Epithelial cell of proximal tubule (primary cell): ENCODE results near the gene GTF3C6. TPM values are rescaled to one million over a fixed set of nuclear protein-coding genes. Genes with fewer than 3 reads are reported as not detected.
"Not testable (repeated sequence)": the region's sequence is repeated elsewhere in the genome, so short reads cannot be mapped to it uniquely, and the experiment has no call there.

Experiments used
- DNase-seq: peaks from one replicate; pipeline ENCODE4 v3.0.0-alpha.2; 2011; ENCODE audit warnings: low read depth
- H3K4me3 ChIP-seq: 2 replicates; pipeline ENCODE4 v1.5.1; 2011; ENCODE audit warnings: low read depth, mild to moderate bottlenecking, low read length
- total RNA-seq: library from RNA; depleted of rRNA; stranded (reverse); fragments of >200 nt; gene quantifications from 2 replicates; pipeline ENCODE4 v1.2.3, GENCODE V29; 2015
- TF ChIP-seq, protein P1 (sequence below): conservative IDR thresholded peaks from 2 replicates; pipeline ENCODE4 v1.5.1; 2012; ENCODE audit warnings: low read depth, mild to moderate bottlenecking, low read length

The GTF3C6 gene
- total RNA-seq, 1 donor from 2014 or later: 85.0 TPM

- DNase-seq: peak; percentile 96
- TF ChIP-seq, protein P1, sequence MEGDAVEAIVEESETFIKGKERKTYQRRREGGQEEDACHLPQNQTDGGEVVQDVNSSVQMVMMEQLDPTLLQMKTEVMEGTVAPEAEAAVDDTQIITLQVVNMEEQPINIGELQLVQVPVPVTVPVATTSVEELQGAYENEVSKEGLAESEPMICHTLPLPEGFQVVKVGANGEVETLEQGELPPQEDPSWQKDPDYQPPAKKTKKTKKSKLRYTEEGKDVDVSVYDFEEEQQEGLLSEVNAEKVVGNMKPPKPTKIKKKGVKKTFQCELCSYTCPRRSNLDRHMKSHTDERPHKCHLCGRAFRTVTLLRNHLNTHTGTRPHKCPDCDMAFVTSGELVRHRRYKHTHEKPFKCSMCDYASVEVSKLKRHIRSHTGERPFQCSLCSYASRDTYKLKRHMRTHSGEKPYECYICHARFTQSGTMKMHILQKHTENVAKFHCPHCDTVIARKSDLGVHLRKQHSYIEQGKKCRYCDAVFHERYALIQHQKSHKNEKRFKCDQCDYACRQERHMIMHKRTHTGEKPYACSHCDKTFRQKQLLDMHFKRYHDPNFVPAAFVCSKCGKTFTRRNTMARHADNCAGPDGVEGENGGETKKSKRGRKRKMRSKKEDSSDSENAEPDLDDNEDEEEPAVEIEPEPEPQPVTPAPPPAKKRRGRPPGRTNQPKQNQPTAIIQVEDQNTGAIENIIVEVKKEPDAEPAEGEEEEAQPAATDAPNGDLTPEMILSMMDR: no peak
- no peak overlapping the region for H3K4me3 ChIP-seq
These were observed 6.3 kb upstream of the GTF3C6 start for GRCh38 chr6:110951986-110952794.

- DNase-seq: no peak
- no peak overlapping the region for H3K4me3 ChIP-seq
- TF ChIP-seq, protein P1: no peak
These were observed 4.7 kb upstream of the GTF3C6 start for GRCh38 chr6:110953633-110954303.

GRCh38 chr6:110960014-110960390 lies 1.5 kb downstream of the GTF3C6 start:
- TF ChIP-seq, protein P1: no peak
- H3K4me3 ChIP-seq: peak overlapping the region; percentile 93
- DNase-seq: no peak

- DNase-seq, H3K4me3 ChIP-seq: not testable (repeated sequence)
These were observed 4.1 kb downstream of the GTF3C6 start for GRCh38 chr6:110962636-110963035.

DNA sequence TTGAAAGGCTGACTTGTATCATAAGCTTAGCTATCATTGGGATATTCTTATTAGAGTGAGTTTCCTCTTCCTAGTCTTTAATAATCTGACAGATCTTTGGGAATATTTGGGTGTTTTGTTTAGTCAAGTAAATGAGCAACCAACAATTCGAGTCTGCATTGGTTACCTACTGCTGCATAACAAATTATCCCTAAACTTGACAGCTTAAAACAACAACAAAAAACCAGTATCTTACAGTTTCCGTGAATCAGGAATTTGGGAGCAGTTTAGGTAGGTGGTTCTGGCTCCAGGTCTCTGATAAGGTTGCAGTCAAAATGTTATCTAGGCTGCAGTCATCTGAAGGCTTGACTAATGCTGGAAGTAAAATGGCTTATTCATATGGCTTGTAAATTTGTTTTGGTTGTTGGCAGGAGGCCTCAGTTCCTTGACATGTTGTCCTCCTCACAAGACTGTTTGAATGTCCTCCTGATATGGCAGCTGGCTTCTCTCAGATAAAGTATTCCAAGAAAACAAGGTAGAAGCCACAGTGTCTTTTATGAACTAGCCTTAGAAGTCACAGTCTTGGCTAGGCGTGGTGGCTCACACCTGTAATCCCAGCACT lies 7.2 kb downstream of the GTF3C6 start:
- TF ChIP-seq, protein P1: no peak
- no peak for DNase-seq

DNA sequence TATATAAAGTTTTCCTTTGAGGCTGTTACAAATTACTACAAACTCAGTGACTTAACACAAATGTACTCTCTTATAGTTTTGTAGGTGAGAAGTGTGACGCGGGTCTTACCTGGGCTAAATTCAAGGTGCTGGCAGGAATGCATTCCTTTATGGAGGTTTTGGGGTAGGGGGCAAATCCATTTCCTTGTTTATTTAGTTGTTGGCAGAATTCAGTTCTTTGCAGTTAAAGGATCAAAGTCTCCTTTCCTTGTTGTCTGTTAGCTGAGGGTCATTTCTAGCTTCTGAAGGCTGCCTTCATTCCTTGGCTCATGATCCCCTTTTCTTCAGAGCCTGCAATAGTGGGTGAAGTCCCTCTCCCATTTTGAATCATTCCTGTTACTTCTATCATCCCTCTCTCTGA lies 10.2 kb downstream of the GTF3C6 start:
- not testable (repeated sequence) for H3K4me3 ChIP-seq, DNase-seq

More for the DNA sequence above, 7.2 kb downstream of the GTF3C6 start:
- no peak overlapping the region for H3K4me3 ChIP-seq

DNA sequence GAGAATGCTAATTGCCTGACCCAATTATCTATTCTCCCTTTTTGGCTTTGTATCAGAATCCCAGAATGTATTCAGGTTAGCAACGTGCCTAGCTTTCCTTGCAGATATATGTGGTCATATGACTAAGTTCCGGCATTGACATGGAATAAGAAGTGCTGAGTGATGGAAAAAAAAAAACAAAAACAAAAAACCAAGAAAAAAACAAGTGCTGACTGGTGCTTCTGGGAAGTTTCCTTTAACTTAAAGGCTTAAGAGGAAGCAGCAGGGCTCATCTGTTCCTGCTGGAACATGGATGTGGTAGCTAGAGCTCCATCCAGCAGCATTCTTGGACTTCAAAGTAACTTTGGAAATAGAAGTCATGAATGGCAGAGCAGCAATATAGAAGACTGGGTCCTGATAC lies 13.0 kb downstream of the GTF3C6 start:
- TF ChIP-seq, protein P1: no peak
- H3K4me3 ChIP-seq: no peak overlapping the region
- no peak for DNase-seq
